Large intestine (tissue), 3 donors: ENCODE results near the gene AS3MT. TPM values are rescaled to one million over a fixed set of nuclear protein-coding genes. Genes with fewer than 3 reads are reported as not detected.

Experiments used
- DNase-seq, 2 donors: peaks; one replicate each; pipeline versions ENCODE4 v3.0.0 to v3.0.0-alpha.2; 2013
- H3K27ac ChIP-seq: one replicate; pipeline ENCODE4 v1.5.1; 2013; ENCODE audit warnings: low read length
- H3K27me3 ChIP-seq: 2 replicates; pipeline ENCODE4 v1.6.1; 2013; ENCODE audit warnings: low read length; ENCODE audit not compliant: control insufficient read depth, insufficient read depth
- H3K36me3 ChIP-seq: 2 replicates; pipeline ENCODE4 v1.6.1; 2013; ENCODE audit warnings: low read length; ENCODE audit not compliant: control insufficient read depth, insufficient read depth
- H3K4me1 ChIP-seq: one replicate; pipeline ENCODE4 v1.6.1; 2013; ENCODE audit warnings: low read length; ENCODE audit not compliant: control insufficient read depth, insufficient read depth
- H3K4me3 ChIP-seq: one replicate; pipeline ENCODE4 v1.5.1; 2013; ENCODE audit warnings: low read length
- H3K9me3 ChIP-seq: one replicate; pipeline ENCODE4 v1.6.1; 2013; ENCODE audit warnings: mild to moderate bottlenecking, low read depth, low read length, moderate library complexity; ENCODE audit not compliant: control insufficient read depth
- WGBS: methylation state at CpG from one replicate; pipeline ENCODE4 v1.1.5; 2013; ENCODE audit warnings: low lambda C conversion rate; ENCODE audit not compliant: insufficient coverage; 5-methylcytosine and 5-hydroxymethylcytosine counted together
- polyA plus RNA-seq: library from polyadenylated mRNA; unstranded; fragments of 120-200 nt; gene quantifications from one replicate; pipeline ENCODE4 v1.2.1, GENCODE V29; 2013

Gene AS3MT
- polyA plus RNA-seq, 1 donor: 15.5 TPM

- DNase-seq: no peak
- 93% methylated on average over 2 of the region's 3 CpGs for WGBS
- H3K27ac ChIP-seq: no peak overlapping the region
- peaks cover 2% of the 10 kb centered on the region for H3K36me3 ChIP-seq
- H3K4me1 ChIP-seq: peaks cover 10% of the 10 kb centered on the region
- no peaks in the 10 kb centered on the region for H3K27me3 ChIP-seq
- no peaks in the 10 kb centered on the region for H3K9me3 ChIP-seq
- no peak overlapping the region for H3K4me3 ChIP-seq
Observed at GRCh38 chr10:102941401-102941800, 72.1 kb downstream of the AS3MT start.

GRCh38 chr10:102945449-102945848 is 76.2 kb downstream of the AS3MT start:
- Histone ChIP-seq H3K27me3 (no peaks in the 10 kb centered on the region), H3K9me3 (no peaks in the 10 kb centered on the region), H3K4me1 (peaks cover 10% of the 10 kb centered on the region), H3K4me3 (no peak overlapping the region), H3K27ac (peak overlapping the region; percentile 54), H3K36me3 (peaks cover 2% of the 10 kb centered on the region)
- no peak for DNase-seq
- 50% methylated on average over 2 of the region's 3 CpGs for WGBS

- peak; percentile 44 to 64 for DNase-seq
- no peaks in the 10 kb centered on the region for H3K27me3 ChIP-seq
- H3K27ac ChIP-seq: peak overlapping the region; percentile 54
- peaks cover 2% of the 10 kb centered on the region for H3K36me3 ChIP-seq
- no peak overlapping the region for H3K4me3 ChIP-seq
- H3K9me3 ChIP-seq: no peaks in the 10 kb centered on the region
- H3K4me1 ChIP-seq: peaks cover 10% of the 10 kb centered on the region
- 50% methylated on average over 1 of the region's 2 CpGs for WGBS
Observed at GRCh38 chr10:102945962-102946361, 76.7 kb downstream of the AS3MT start.

GRCh38 chr10:102946992-102947391 is 77.7 kb downstream of the AS3MT start:
- H3K27me3 ChIP-seq: no peaks in the 10 kb centered on the region
- peaks cover 10% of the 10 kb centered on the region for H3K4me1 ChIP-seq
- no peak for DNase-seq
- H3K4me3 ChIP-seq: no peak overlapping the region
- no peak overlapping the region for H3K27ac ChIP-seq
- H3K36me3 ChIP-seq: no peaks in the 10 kb centered on the region
- WGBS: 94% methylated on average over 2 of the region's 2 CpGs
- no peaks in the 10 kb centered on the region for H3K9me3 ChIP-seq

- H3K9me3 ChIP-seq: no peaks in the 10 kb centered on the region
- DNase-seq: no peak
- no peaks in the 10 kb centered on the region for H3K36me3 ChIP-seq
- H3K27ac ChIP-seq: no peak overlapping the region
- H3K4me3 ChIP-seq: no peak overlapping the region
- H3K27me3 ChIP-seq: no peaks in the 10 kb centered on the region
- peaks cover 10% of the 10 kb centered on the region for H3K4me1 ChIP-seq
- WGBS: 90% methylated on average over 3 of the region's 4 CpGs
Observed at GRCh38 chr10:102948176-102948575, 78.9 kb downstream of the AS3MT start.

GRCh38 chr10:102948786-102949185 is 79.5 kb downstream of the AS3MT start:
- Histone ChIP-seq H3K27ac (no peak overlapping the region), H3K27me3 (no peaks in the 10 kb centered on the region), H3K4me3 (no peak overlapping the region), H3K36me3 (no peaks in the 10 kb centered on the region), H3K9me3 (no peaks in the 10 kb centered on the region), H3K4me1 (peaks cover 10% of the 10 kb centered on the region)
- no peak for DNase-seq
- 80% methylated on average over 1 of the region's 3 CpGs for WGBS

- 20% methylated on average over 1 of the region's 4 CpGs for WGBS
- Histone ChIP-seq H3K36me3 (no peaks in the 10 kb centered on the region), H3K4me3 (no peak overlapping the region), H3K9me3 (no peaks in the 10 kb centered on the region), H3K4me1 (peaks cover 10% of the 10 kb centered on the region), H3K27ac (no peak overlapping the region), H3K27me3 (no peaks in the 10 kb centered on the region)
- peak; percentile 38 to 53 for DNase-seq
Observed at GRCh38 chr10:102949916-102950315, 80.6 kb downstream of the AS3MT start.

GRCh38 chr10:102951316-102951715 is 82.0 kb downstream of the AS3MT start:
- no peak overlapping the region for H3K4me3 ChIP-seq
- no peak overlapping the region for H3K27ac ChIP-seq
- H3K27me3 ChIP-seq: no peaks in the 10 kb centered on the region
- H3K4me1 ChIP-seq: peaks cover under 1% of the 10 kb centered on the region
- no peak for DNase-seq
- no peaks in the 10 kb centered on the region for H3K36me3 ChIP-seq
- no CpG with 5 or more reads among the region's 3 CpGs for WGBS
- H3K9me3 ChIP-seq: no peaks in the 10 kb centered on the region

Other genes starting within 250 kb of the AS3MT start
- 56.3 TPM for gene TRIM8, start 225.0 kb upstream of the AS3MT start, polyA plus RNA-seq
- 9.0 TPM for gene ARL3, start 155.1 kb upstream of the AS3MT start, polyA plus RNA-seq
- gene SFXN2, start 154.8 kb upstream of the AS3MT start, polyA plus RNA-seq: 27.3 TPM
- gene WBP1L, start 125.5 kb upstream of the AS3MT start, polyA plus RNA-seq: 34.6 TPM
- 0.60 TPM for gene CYP17A1, start 32.1 kb upstream of the AS3MT start, polyA plus RNA-seq
- 54.6 TPM for gene BORCS7, start 15.2 kb upstream of the AS3MT start, polyA plus RNA-seq
- gene CNNM2, start 48.8 kb downstream of the AS3MT start, polyA plus RNA-seq: 12.5 TPM